Natural killer cell (primary cell): ENCODE results near the gene SOBP. TPM values are rescaled to one million over a fixed set of nuclear protein-coding genes. Genes with fewer than 3 reads are reported as not detected.

Experiments used
- ATAC-seq, 3 donors: fragments of 150-1000 bp in 2 of 3; fragments of 200-7000 bp in 1 of 3; cut with Tn5 transposase; 1 replicate in 1 of 3; 2 replicates in 2 of 3; pipeline ENCODE4 v1.10.0; 2021; ENCODE audit warnings: mild to moderate bottlenecking in 2 of 3, moderate library complexity in 2 of 3
- DNase-seq, 2 donors: peaks; one replicate each; pipeline versions ENCODE4 v3.0.0 to v3.0.0-alpha.2; 2013 to 2021; ENCODE audit warnings: mixed read lengths in 1 of 2
- H3K27ac ChIP-seq: one replicate; pipeline ENCODE4 v1.5.1; 2013; ENCODE audit warnings: mild to moderate bottlenecking, low read length
- H3K27me3 ChIP-seq: one replicate; pipeline ENCODE4 v1.6.1; 2013; ENCODE audit warnings: low read length; ENCODE audit not compliant: control insufficient read depth, insufficient read depth
- H3K36me3 ChIP-seq: one replicate; pipeline ENCODE4 v1.6.1; 2013; ENCODE audit warnings: low read length; ENCODE audit not compliant: control insufficient read depth, insufficient read depth
- H3K4me1 ChIP-seq: one replicate; pipeline ENCODE4 v1.6.1; 2013; ENCODE audit warnings: low read length; ENCODE audit not compliant: control insufficient read depth, insufficient read depth
- H3K4me3 ChIP-seq: one replicate; pipeline ENCODE4 v1.5.1; 2013; ENCODE audit warnings: low read length
- H3K9me3 ChIP-seq: one replicate; pipeline ENCODE4 v1.6.1; 2013; ENCODE audit warnings: low read length; ENCODE audit not compliant: control insufficient read depth, insufficient read depth
- H3K27ac Mint-ChIP-seq, 2 donors: one replicate each; pipeline ENCODE4 v1.8.0; 2022; ENCODE audit warnings: mild to moderate bottlenecking in 2 of 2, mixed read lengths in 2 of 2, moderate library complexity in 1 of 2
- H3K27me3 Mint-ChIP-seq, 2 donors: one replicate each; pipeline ENCODE4 v1.8.0; 2022; ENCODE audit warnings: low read depth in 2 of 2, mixed read lengths in 2 of 2
- H3K36me3 Mint-ChIP-seq: one replicate; pipeline ENCODE4 v1.8.0; 2022; ENCODE audit warnings: mixed read lengths
- H3K4me1 Mint-ChIP-seq, 2 donors: one replicate each; pipeline ENCODE4 v1.8.0; 2022; ENCODE audit warnings: mixed read lengths in 2 of 2
- H3K4me3 Mint-ChIP-seq: one replicate; pipeline ENCODE4 v1.8.0; 2022; ENCODE audit warnings: mild to moderate bottlenecking, moderate library complexity, mixed read lengths
- H3K9me3 Mint-ChIP-seq, 2 donors: one replicate each; pipeline ENCODE4 v1.8.0; 2022; ENCODE audit warnings: mixed read lengths in 2 of 2
- CTCF ChIP-seq: fragments of 200-600 bp; IDR thresholded peaks from one replicate; pipeline ENCODE4 v1.8.0; 2022; ENCODE audit warnings: antibody characterized with exemption
- WGBS: methylation state at CpG from one replicate; pipeline ENCODE4 v1.1.7; 2013; ENCODE audit warnings: missing lambda C conversion rate; ENCODE audit not compliant: insufficient coverage; 5-methylcytosine and 5-hydroxymethylcytosine counted together
- intact Hi-C: fragments of 100-400 bp; cut with micrococcal nuclease; formaldehyde crosslinking; loops from one replicate; pipeline ENCODE4 v1.14.2; 2022
- total RNA-seq, 4 donors: library from RNA; stranded (reverse); fragments of 120-200 nt in 1 of 4; gene quantifications; one replicate each; pipeline versions ENCODE4 v1.2.3 to v1.2.4, GENCODE V29; 2013 to 2022

The SOBP gene
- total RNA-seq, 3 donors from 2014 or later (not counting 1 experiment from before 2014, with no cell fraction given), result 0.16 TPM; not detected in 1

DNA sequence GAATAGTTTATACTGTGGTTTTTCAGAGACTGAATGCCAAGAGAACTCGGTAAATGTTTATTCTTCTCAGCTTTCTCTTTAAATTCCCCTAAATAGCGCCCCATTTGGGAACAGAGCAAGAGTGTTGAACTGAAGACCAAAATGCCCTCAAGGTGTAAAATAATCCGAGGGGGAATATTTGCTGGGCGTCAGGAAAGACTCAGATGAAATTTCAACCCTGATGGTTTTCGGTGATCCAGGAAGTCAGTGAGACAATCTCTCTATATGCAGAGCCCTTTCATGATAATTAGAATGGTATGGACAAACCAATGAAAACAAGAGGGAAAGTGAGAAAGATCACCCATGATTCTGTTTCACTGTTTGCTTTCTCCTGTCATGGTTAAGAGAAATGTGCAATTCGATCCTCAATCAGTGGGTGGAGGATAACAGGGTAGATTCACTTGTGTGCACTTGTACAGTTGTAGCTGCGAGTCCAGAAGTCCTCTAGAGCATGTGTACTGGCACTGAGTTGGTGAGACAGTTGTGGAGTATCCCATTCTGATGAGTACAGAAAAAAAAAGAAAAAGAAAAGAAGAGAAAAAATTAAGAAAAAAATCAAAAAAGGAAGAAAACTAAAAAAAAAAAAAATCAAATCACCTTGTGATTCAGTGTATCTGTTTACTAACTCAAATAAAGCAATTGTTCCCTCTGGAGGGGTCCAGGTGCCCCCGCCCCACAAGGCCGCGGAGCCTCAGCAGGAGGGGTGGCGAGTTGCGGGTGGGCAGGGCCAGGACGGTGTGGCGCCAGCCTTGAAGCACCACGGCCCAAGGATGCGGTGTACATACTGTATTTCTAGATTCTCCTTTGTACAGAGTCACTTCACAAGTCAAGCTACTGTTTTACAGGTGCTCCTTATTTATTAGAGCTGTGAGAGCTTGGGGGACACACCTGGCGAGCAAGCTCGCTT lies 169.3 kb downstream of the SOBP start:
- WGBS, result 97% methylated on average over 17 of the region's 18 CpGs
- intact Hi-C loops, result no loop called here
- no peaks in the 10 kb centered on the region for H3K36me3 ChIP-seq
- no peak for ATAC-seq
- Mint-ChIP-seq H3K36me3 (no peaks in the 10 kb centered on the region), H3K4me3 (peak overlapping the region; percentile 70), H3K4me1 (peaks cover 0 to 25% of the 10 kb centered on the region in 2 donors), H3K9me3 (no peaks in the 10 kb centered on the region), H3K27ac (no peak overlapping the region), H3K27me3 (peaks cover 9 to 33% of the 10 kb centered on the region in 2 donors)
- no peak for DNase-seq
- H3K27ac ChIP-seq, result peak overlapping the region; percentile 48
- H3K9me3 ChIP-seq, result no peaks in the 10 kb centered on the region
- no peaks in the 10 kb centered on the region for H3K27me3 ChIP-seq
- no peak overlapping the region for H3K4me3 ChIP-seq
- TF ChIP-seq CTCF, result no peak
- peaks cover 18% of the 10 kb centered on the region for H3K4me1 ChIP-seq

DNA sequence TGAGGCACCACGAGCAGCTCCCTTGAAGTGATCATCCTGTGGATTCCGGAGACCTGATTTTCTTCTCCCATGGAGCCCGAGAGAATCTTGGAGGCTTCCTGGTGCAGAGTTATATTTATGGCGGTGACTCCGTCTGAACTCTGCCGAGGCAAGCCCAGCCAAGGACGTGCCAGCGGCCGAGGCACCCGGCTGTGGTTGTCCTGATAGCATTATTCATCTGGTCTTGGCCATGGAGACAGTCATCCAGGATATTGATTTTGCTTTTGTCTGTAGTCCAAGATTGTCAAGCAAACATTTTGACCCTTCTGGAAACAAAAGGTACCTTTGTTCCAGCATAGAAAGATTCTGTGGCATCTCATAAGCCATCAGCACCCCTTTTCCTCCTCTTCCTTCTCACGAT lies 170.9 kb downstream of the SOBP start:
- H3K27me3 Mint-ChIP-seq, result peaks cover 5 to 21% of the 10 kb centered on the region in 2 donors
- Histone ChIP-seq H3K36me3 (no peaks in the 10 kb centered on the region), H3K27ac (no peak overlapping the region), H3K9me3 (no peaks in the 10 kb centered on the region), H3K27me3 (no peaks in the 10 kb centered on the region), H3K4me3 (no peak overlapping the region), H3K4me1 (peaks cover 18% of the 10 kb centered on the region)
- no peak for DNase-seq
- no peaks in the 10 kb centered on the region for H3K36me3 Mint-ChIP-seq
- no peak overlapping the region for H3K4me3 Mint-ChIP-seq
- intact Hi-C loops, result no loop called here
- H3K4me1 Mint-ChIP-seq, result peaks cover 0 to 19% of the 10 kb centered on the region in 2 donors
- no peak overlapping the region for H3K27ac Mint-ChIP-seq
- no peak for ATAC-seq
- no peaks in the 10 kb centered on the region for H3K9me3 Mint-ChIP-seq
- WGBS, result 96% methylated on average over 10 of the region's 11 CpGs
- no peak for TF ChIP-seq CTCF

DNA sequence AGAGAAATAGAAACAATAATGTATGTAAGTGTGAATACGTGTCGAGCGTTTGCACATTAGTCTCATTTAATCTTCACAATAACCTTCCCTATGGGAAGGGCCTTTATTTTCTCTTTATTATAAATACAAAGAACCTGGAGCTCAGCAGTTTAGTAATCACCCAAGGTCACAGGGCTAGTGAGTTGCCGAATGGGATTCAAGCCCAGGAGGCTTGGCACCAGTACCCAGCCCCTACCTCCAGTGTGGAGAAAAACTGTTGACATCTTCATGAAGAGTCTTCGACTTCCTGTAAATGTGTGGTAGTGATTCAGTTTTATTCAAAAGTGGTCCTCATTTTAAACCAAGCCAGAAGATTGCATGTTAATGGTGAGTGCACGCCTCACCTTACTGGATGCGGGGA lies 171.4 kb downstream of the SOBP start:
- no peaks in the 10 kb centered on the region for H3K9me3 Mint-ChIP-seq

More for the DNA sequence above, 171.4 kb downstream of the SOBP start:
- no peaks in the 10 kb centered on the region for H3K27me3 ChIP-seq
- no peak overlapping the region for H3K4me3 ChIP-seq
- peaks cover 5 to 21% of the 10 kb centered on the region in 2 donors for H3K27me3 Mint-ChIP-seq
- ATAC-seq, result no peak
- DNase-seq, result no peak
- H3K27ac Mint-ChIP-seq, result no peak overlapping the region
- peaks cover 0 to 19% of the 10 kb centered on the region in 2 donors for H3K4me1 Mint-ChIP-seq
- 89% methylated on average over 6 of the region's 7 CpGs for WGBS
- no peaks in the 10 kb centered on the region for H3K9me3 ChIP-seq
- H3K27ac ChIP-seq, result no peak overlapping the region
- intact Hi-C loops, result no loop called here
- no peaks in the 10 kb centered on the region for H3K36me3 ChIP-seq
- no peak overlapping the region for H3K4me3 Mint-ChIP-seq
- H3K36me3 Mint-ChIP-seq, result no peaks in the 10 kb centered on the region
- no peak for TF ChIP-seq CTCF
- H3K4me1 ChIP-seq, result peaks cover 18% of the 10 kb centered on the region
